ENCODE measurements around the gene CASKIN2.

Gene CASKIN2

DNA sequence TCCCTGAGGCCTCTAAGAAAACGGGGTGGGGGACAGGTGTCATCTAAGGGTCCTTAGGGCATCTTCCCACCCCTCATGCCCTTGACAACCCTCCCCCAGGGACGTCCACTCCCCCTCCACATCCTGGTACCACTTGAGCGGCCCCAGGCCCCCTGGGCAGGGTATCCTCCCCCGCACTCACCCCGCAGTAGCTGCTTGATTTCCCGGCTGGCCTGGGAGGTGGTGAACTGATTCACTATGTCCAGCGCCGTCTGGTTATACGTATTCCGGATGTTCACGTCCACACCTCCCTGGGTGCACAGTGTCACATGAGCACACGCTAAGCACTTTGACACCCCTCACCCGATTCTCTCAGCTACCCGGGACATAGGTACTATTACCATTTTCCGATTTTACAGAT lies 9.7 kb downstream of the CASKIN2 start:
- Histone ChIP-seq H3K9ac (ENCODE audit: low read length) (no peak overlapping the region), H3K4me1 (ENCODE audit: control insufficient read depth, low read depth, low read length) (no peaks in the 10 kb centered on the region), H3K27ac (ENCODE audit: low read length) (no peak overlapping the region), H3K36me3 (ENCODE audit: control insufficient read depth, low read depth, low read length) (peaks cover 14% of the 10 kb centered on the region), H3K27me3 (ENCODE audit: control insufficient read depth, insufficient read depth, low read length) (no peaks in the 10 kb centered on the region), H3K9me3 (ENCODE audit: control insufficient read depth, low read depth, low read length) (no peaks in the 10 kb centered on the region), H3K4me3 (ENCODE audit: low read length) (no peak overlapping the region)

DNA sequence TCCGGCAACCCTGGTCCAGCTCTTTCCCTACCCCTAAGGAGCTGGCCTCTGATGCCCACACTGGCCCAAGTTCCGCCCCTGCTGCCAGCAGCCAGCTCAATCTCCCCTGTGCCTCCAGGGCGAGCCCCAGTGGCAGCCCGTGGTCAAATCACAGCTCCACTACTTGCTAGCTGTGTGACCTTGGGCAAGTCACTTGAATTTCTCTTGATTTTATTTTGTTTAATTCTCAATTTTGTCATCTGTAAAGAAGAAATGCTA lies 10.3 kb downstream of the CASKIN2 start:
- Histone ChIP-seq H3K9ac (ENCODE audit: low read length) (no peak overlapping the region), H3K36me3 (ENCODE audit: control insufficient read depth, low read depth, low read length) (peaks cover 17% of the 10 kb centered on the region), H3K4me1 (ENCODE audit: control insufficient read depth, low read depth, low read length) (no peaks in the 10 kb centered on the region)

DNA sequence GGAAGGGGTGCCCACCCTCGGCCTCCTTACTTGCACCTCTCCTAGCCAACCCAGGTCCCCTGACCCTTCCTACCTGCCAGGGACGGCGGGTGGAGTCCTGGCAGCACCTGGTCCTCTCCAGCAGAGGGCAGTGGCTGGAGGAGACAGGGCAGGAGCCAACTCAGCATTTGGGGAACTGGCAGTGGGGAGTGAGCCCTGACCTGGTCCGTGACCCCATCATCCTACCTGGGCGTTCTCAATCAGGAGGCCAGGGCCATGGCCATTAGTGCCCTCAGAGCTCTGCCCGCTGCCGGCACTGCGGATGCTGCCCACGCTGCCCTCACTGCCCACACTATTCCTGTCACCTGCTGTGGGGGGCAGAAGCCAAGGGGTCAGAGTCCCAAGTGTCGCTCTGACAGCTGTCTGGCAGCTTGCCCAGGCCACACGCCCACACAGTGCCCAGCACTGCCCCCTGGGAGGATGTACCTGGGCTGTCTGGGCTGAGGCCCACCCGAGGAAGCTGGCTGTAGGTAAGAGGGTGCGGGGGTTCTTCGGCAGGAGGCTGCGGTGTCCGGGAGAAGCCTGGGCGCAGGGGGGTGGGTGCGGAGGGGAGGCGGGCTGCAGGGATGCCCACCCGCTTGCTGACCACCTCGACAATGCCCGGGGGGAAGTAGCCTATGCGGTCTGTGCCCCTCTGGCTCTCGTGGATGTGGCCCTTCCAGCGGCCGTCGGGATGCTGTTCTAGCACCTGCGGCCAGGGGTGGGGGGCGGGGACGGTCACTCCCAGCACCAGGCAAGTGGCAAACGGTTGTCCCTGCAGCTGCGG lies 10.8 kb downstream of the CASKIN2 start:
- no peak overlapping the region for H3K9ac ChIP-seq (ENCODE audit: low read length)
- peaks cover 17% of the 10 kb centered on the region for H3K36me3 ChIP-seq (ENCODE audit: control insufficient read depth, low read depth, low read length)

More for the DNA sequence above, 10.3 kb downstream of the CASKIN2 start:
- Histone ChIP-seq H3K9me3 (ENCODE audit: control insufficient read depth, low read depth, low read length) (no peaks in the 10 kb centered on the region), H3K27me3 (ENCODE audit: control insufficient read depth, insufficient read depth, low read length) (no peaks in the 10 kb centered on the region), H3K27ac (ENCODE audit: low read length) (no peak overlapping the region), H3K4me3 (ENCODE audit: low read length) (no peak overlapping the region)

DNA sequence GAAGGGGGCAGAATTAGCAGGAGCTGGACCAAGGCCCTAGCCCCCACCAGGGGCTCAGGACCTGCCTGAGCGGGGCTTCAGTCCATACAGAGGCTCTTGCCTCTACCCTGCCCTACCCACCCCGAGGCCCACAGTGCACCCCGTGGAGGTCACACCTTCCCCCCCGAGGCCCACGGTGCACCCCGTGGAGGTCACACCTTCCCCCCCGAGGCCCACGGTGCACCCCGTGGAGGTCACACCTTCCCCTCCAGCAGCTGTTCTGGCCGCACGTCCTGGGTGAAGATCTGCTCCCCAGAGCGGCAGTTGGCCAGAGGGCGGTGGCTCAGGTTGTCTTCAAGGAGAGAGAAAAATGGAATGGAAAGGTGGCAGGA lies 11.4 kb downstream of the CASKIN2 start:
- Histone ChIP-seq H3K9me3 (ENCODE audit: control insufficient read depth, low read depth, low read length) (no peaks in the 10 kb centered on the region), H3K36me3 (ENCODE audit: control insufficient read depth, low read depth, low read length) (peaks cover 17% of the 10 kb centered on the region), H3K9ac (ENCODE audit: low read length) (no peak overlapping the region), H3K4me3 (ENCODE audit: low read length) (no peak overlapping the region), H3K27ac (ENCODE audit: low read length) (no peak overlapping the region), H3K27me3 (ENCODE audit: control insufficient read depth, insufficient read depth, low read length) (no peaks in the 10 kb centered on the region), H3K4me1 (ENCODE audit: control insufficient read depth, low read depth, low read length) (no peaks in the 10 kb centered on the region)

More for the DNA sequence above, 10.8 kb downstream of the CASKIN2 start:
- Histone ChIP-seq H3K4me1 (ENCODE audit: control insufficient read depth, low read depth, low read length) (no peaks in the 10 kb centered on the region), H3K27me3 (ENCODE audit: control insufficient read depth, insufficient read depth, low read length) (no peaks in the 10 kb centered on the region), H3K9me3 (ENCODE audit: control insufficient read depth, low read depth, low read length) (no peaks in the 10 kb centered on the region), H3K27ac (ENCODE audit: low read length) (no peak overlapping the region), H3K4me3 (ENCODE audit: low read length) (no peak overlapping the region)

DNA sequence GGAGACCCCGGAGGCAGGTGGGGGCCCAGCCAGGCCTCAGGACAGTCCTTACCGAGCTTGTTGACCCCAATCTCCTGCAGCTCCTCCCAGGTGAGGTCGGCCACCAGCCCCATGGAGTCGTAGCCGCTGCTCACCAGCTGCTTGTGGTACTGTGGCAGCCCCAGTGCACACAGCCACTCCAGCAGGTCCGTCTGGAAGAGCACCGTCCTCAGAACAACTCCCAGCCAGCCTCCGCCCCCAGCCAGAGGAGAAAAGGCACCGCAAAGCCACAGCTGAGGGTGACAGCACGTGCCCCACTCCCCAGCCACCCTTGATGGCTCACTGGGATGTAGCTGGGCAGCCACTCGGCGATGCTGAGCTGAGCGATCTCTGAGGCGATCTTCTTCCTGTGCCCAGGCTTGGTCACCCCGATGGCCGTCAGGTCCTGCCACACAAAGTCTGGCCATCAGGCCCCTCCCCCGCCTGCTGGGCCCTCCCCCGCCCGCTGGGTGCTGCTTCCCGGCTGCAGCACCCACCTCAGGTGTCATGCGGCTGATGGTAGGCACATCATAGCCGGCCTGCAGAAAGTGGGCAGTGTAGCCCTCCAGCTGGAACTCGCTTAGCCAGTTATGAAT lies 11.9 kb downstream of the CASKIN2 start:
- Histone ChIP-seq H3K36me3 (ENCODE audit: control insufficient read depth, low read depth, low read length) (peaks cover 13% of the 10 kb centered on the region), H3K4me1 (ENCODE audit: control insufficient read depth, low read depth, low read length) (no peaks in the 10 kb centered on the region), H3K27ac (ENCODE audit: low read length) (no peak overlapping the region), H3K9me3 (ENCODE audit: control insufficient read depth, low read depth, low read length) (no peaks in the 10 kb centered on the region), H3K9ac (ENCODE audit: low read length) (no peak overlapping the region), H3K27me3 (ENCODE audit: control insufficient read depth, insufficient read depth, low read length) (no peaks in the 10 kb centered on the region), H3K4me3 (ENCODE audit: low read length) (no peak overlapping the region)

DNA sequence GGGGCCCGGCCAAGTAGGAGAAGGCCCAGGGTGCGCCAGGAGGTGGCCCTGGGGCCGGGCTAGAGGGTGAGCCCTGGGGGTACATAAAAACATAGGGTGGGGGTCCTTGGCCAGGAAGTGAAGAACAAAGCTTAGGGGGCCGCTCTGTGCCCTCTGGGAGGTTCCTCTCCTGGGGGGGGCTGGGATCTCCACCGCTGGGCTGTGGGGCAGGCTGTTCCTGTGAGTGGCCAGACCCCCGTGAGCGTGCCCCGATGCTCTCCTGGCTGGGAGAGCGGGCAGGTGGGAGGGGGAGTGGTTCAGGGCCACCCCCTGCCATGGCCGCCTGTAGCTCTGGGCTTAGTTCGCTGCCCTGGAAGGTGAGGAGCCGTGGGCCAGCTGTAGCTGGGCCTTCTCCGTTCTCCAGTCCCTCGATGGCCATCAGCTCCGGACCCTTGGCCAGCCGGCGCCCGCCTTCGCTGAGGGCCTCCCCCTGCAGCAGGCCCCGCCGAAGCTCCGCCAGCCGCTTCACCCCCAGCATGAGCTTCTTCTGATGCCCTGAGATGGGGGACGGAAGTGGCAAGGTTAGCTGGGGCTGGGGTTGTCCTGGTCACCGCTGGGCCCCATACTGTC lies 12.5 kb downstream of the CASKIN2 start:
- Histone ChIP-seq H3K4me3 (ENCODE audit: low read length) (no peak overlapping the region), H3K36me3 (ENCODE audit: control insufficient read depth, low read depth, low read length) (peaks cover 13% of the 10 kb centered on the region), H3K9ac (ENCODE audit: low read length) (no peak overlapping the region), H3K4me1 (ENCODE audit: control insufficient read depth, low read depth, low read length) (no peaks in the 10 kb centered on the region), H3K27me3 (ENCODE audit: control insufficient read depth, insufficient read depth, low read length) (no peaks in the 10 kb centered on the region), H3K27ac (ENCODE audit: low read length) (no peak overlapping the region), H3K9me3 (ENCODE audit: control insufficient read depth, low read depth, low read length) (no peaks in the 10 kb centered on the region)

DNA sequence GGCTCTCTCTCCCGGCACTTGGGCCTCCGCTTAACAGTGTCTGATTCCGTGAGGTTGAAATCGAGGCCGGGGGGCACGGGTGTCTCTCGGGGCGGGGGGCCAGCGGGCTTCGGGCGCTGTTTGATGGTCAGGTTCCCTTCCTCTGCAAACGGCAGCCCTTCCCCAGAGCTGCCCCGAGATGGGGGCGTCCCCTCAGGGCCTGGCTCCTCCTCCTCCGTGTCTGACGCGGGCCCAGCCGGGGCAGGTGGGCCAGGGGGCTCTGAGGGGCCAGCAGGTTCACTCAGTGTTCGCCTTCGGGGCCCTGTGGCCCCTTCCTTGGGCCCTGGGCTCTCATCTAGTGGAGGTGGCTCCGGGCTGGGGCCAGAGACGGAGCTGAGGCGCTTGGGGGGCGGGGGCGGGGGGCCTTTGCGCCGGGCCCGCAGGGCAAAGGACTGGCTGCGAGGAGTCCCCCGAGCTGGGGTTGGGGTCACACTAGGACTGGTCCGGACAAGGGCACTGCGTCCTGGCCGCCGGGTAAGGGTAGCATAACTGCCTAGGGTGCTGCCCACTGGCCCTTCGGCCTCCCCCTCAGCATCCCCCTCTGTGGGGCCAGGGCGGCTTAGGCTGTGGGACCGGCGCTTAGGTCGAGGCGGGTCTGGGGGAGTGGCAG lies 13.1 kb downstream of the CASKIN2 start:
- Histone ChIP-seq H3K9me3 (ENCODE audit: control insufficient read depth, low read depth, low read length) (no peaks in the 10 kb centered on the region), H3K36me3 (ENCODE audit: control insufficient read depth, low read depth, low read length) (peaks cover 13% of the 10 kb centered on the region), H3K4me1 (ENCODE audit: control insufficient read depth, low read depth, low read length) (no peaks in the 10 kb centered on the region), H3K4me3 (ENCODE audit: low read length) (no peak overlapping the region), H3K27ac (ENCODE audit: low read length) (no peak overlapping the region), H3K9ac (ENCODE audit: low read length) (no peak overlapping the region), H3K27me3 (ENCODE audit: control insufficient read depth, insufficient read depth, low read length) (no peaks in the 10 kb centered on the region)

DNA sequence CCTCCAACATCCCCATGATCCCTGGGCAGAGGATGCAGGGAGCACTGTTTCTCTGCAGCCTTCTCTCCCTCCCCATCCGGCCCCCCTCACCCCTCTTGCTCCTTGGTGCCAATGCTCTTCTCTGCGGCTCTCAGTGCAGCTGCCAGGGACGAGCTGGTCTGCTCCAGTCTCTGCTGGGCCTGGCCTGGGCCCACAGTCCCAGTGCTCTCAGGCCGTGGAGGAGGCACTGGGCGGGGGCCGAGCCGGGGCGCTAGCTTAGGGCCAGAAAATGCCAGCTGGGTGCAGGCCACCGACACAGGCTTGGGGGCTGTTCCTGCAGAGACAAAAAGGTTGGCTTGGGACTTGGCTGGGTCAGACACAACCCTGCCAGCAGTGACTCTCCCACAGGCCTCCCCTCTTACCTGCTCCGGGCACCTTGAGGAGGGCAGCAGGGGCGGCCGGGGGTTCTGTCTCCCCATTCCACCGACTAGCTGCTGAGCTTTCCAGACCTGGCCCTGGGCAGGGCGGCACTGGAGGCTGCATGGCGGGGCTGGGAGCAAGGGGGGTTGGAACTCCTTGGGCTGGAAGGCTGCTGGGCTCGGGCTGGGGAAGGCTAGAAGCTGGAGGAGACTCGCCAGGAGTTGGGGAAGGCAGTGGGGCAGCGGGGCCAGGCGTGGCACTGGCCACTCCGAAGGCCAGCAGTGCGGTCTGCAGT lies 13.8 kb downstream of the CASKIN2 start:
- no peak overlapping the region for H3K9ac ChIP-seq (ENCODE audit: low read length)
- no peak overlapping the region for H3K4me3 ChIP-seq (ENCODE audit: low read length)
- no peaks in the 10 kb centered on the region for H3K27me3 ChIP-seq (ENCODE audit: control insufficient read depth, insufficient read depth, low read length)
- H3K9me3 ChIP-seq (ENCODE audit: control insufficient read depth, low read depth, low read length): no peaks in the 10 kb centered on the region
- peaks cover 13% of the 10 kb centered on the region for H3K36me3 ChIP-seq (ENCODE audit: control insufficient read depth, low read depth, low read length)
- H3K27ac ChIP-seq (ENCODE audit: low read length): no peak overlapping the region
- no peaks in the 10 kb centered on the region for H3K4me1 ChIP-seq (ENCODE audit: control insufficient read depth, low read depth, low read length)

DNA sequence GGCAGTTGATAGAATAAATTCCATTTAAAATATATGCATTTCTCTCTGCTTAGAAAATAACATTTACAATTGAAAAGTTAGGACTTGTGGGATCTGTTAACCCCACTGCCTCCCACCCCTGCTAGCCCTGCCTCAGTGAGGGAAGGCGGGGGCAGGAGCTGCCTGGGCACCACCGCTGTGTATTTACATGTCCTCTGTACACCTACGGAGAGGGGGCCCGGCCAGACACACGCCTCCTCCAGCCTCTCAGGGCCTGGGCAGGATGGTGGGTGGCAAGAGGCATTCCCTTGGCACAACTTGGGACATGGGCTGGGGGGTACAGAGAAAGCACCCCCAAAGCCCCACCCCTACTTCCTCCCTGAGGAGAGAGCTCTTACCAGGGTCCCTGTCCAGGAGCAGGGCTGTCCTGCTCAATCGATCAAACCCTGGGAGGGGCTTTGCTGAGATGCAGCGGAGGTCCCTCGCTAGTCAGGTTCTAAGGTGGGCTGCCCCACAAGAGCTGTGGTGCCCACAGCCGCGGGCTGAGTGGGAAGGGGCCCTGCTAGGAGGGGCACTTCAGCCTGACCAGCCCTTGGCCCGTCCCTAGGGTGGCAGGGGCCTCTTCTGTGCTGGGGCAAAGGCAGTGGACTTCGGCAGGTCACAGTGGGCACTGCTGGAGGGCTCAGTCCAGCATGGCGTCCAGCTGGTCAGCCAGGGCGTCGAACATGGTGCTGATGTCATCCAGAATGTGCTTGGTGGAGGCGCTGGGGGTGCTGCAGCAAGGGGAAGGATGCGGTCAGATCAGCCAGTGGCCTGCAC lies 14.7 kb downstream of the CASKIN2 start:
- H3K4me1 ChIP-seq (ENCODE audit: control insufficient read depth, low read depth, low read length): no peaks in the 10 kb centered on the region
- H3K27me3 ChIP-seq (ENCODE audit: control insufficient read depth, insufficient read depth, low read length): no peaks in the 10 kb centered on the region
- no peak overlapping the region for H3K9ac ChIP-seq (ENCODE audit: low read length)
- no peak overlapping the region for H3K4me3 ChIP-seq (ENCODE audit: low read length)
- no peaks in the 10 kb centered on the region for H3K9me3 ChIP-seq (ENCODE audit: control insufficient read depth, low read depth, low read length)
- no peak overlapping the region for H3K27ac ChIP-seq (ENCODE audit: low read length)
- peaks cover 9% of the 10 kb centered on the region for H3K36me3 ChIP-seq (ENCODE audit: control insufficient read depth, low read depth, low read length)

DNA sequence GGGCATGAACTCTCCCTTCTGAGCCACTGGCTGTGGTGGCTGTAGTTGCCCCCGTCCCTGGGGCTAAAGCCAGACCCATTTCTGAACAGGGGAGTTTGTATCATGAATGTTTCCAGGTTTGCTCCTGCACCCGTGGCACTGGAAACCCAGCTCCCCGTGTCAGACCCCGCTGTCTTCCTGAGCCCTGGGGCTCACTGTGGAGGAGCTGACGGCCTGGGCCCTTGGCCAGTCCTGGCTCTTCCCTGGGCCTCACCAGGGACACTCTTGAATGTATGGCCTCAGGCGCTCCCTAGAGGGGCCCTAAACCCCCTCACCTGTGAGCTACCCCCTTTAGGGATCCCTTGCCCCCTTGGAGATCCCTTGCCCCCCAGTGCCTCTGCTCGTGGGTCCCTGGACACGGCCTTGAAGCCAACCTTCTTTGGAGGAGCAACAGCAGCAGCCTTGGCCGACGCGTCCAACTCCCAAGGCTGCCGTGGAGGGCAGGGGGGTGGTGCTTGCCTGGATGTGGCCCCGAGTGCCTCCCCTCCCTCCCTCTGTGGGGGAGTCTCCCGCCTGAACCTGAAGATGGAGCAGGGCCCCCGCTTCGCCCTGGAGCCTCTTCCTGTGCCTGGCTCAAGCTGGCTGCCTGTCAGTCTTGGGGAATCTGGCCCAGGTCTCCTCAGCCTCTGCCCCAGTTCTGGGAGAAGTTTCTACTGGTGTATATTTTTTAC lies 15.9 kb downstream of the CASKIN2 start:
- H3K9me3 ChIP-seq (ENCODE audit: control insufficient read depth, low read depth, low read length): no peaks in the 10 kb centered on the region
- H3K4me3 ChIP-seq (ENCODE audit: low read length): no peak overlapping the region
- H3K4me1 ChIP-seq (ENCODE audit: control insufficient read depth, low read depth, low read length): no peaks in the 10 kb centered on the region
- no peaks in the 10 kb centered on the region for H3K27me3 ChIP-seq (ENCODE audit: control insufficient read depth, insufficient read depth, low read length)
- no peak overlapping the region for H3K27ac ChIP-seq (ENCODE audit: low read length)
- H3K9ac ChIP-seq (ENCODE audit: low read length): no peak overlapping the region
- H3K36me3 ChIP-seq (ENCODE audit: control insufficient read depth, low read depth, low read length): peaks cover 8% of the 10 kb centered on the region
